HepG2 (cell line): Measurements from ENCODE around the gene SLC26A9.

Source experiments
- HCFC1 ChIP-seq: fragments of 150-350 bp; IDR thresholded peaks from 2 replicates; pipeline ENCODE4 v1.6.1; 2014; ENCODE audit warnings: low read depth, low read length
- ZC3H13 ChIP-seq: sonication (generic); formaldehyde crosslinking; IDR thresholded peaks from 2 replicates; pipeline ENCODE4 v1.8.1; 2023; ENCODE audit warnings: mild to moderate bottlenecking, missing genetic modification reagents, moderate library complexity
- ZNF282 ChIP-seq: fragments of 450-650 bp; IDR thresholded peaks from 2 replicates; pipeline ENCODE4 v1.6.1; 2018; ENCODE audit not compliant: partially characterized antibody
- TF ChIP-seq, protein P1 (sequence below): sonication (generic); formaldehyde crosslinking; IDR thresholded peaks from 2 replicates; pipeline ENCODE4 v1.5.0; 2020; ENCODE audit warnings: mild to moderate bottlenecking, missing genetic modification reagents, borderline replicate concordance
- TF ChIP-seq, protein P2 (sequence below): sonication (generic); formaldehyde crosslinking; IDR thresholded peaks from 2 replicates; pipeline ENCODE4 v1.4.0; 2020; ENCODE audit warnings: low read depth, missing genetic modification reagents

DNA sequence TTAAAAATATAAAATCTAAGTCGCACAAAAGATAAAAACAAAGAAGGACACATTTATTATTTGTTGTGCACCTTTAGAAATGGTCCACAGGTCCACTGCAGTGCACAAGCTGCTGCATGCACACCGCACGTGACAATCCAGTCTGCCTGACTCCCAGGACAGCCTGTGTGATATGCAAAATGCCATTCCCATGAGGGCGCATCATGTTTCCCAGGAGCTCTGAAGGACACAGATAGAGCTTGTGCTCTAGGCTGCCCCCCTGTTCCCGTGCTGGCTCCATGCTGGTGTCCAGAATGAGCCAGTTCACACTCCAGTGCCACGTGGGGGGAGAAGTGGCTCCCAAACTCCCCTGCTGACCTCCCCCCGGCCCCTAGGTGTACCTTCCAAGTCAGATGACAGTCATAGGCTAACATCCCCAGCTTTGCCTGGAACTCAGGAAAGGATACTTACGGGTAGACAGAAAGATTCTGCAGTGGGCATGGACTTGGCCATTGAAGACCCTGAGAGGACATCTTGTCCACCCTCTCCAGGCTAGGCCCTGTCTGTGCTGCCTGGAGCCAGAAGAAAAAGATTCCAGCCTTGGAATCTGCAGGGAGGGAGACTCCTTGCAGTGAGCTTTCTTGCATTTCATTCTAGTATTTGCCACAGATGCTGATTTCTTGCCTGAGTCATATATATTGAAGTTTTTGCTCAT, 33.6 kb upstream of the SLC26A9 start:
- no peak for TF ChIP-seq ZNF282
- TF ChIP-seq, protein P1, sequence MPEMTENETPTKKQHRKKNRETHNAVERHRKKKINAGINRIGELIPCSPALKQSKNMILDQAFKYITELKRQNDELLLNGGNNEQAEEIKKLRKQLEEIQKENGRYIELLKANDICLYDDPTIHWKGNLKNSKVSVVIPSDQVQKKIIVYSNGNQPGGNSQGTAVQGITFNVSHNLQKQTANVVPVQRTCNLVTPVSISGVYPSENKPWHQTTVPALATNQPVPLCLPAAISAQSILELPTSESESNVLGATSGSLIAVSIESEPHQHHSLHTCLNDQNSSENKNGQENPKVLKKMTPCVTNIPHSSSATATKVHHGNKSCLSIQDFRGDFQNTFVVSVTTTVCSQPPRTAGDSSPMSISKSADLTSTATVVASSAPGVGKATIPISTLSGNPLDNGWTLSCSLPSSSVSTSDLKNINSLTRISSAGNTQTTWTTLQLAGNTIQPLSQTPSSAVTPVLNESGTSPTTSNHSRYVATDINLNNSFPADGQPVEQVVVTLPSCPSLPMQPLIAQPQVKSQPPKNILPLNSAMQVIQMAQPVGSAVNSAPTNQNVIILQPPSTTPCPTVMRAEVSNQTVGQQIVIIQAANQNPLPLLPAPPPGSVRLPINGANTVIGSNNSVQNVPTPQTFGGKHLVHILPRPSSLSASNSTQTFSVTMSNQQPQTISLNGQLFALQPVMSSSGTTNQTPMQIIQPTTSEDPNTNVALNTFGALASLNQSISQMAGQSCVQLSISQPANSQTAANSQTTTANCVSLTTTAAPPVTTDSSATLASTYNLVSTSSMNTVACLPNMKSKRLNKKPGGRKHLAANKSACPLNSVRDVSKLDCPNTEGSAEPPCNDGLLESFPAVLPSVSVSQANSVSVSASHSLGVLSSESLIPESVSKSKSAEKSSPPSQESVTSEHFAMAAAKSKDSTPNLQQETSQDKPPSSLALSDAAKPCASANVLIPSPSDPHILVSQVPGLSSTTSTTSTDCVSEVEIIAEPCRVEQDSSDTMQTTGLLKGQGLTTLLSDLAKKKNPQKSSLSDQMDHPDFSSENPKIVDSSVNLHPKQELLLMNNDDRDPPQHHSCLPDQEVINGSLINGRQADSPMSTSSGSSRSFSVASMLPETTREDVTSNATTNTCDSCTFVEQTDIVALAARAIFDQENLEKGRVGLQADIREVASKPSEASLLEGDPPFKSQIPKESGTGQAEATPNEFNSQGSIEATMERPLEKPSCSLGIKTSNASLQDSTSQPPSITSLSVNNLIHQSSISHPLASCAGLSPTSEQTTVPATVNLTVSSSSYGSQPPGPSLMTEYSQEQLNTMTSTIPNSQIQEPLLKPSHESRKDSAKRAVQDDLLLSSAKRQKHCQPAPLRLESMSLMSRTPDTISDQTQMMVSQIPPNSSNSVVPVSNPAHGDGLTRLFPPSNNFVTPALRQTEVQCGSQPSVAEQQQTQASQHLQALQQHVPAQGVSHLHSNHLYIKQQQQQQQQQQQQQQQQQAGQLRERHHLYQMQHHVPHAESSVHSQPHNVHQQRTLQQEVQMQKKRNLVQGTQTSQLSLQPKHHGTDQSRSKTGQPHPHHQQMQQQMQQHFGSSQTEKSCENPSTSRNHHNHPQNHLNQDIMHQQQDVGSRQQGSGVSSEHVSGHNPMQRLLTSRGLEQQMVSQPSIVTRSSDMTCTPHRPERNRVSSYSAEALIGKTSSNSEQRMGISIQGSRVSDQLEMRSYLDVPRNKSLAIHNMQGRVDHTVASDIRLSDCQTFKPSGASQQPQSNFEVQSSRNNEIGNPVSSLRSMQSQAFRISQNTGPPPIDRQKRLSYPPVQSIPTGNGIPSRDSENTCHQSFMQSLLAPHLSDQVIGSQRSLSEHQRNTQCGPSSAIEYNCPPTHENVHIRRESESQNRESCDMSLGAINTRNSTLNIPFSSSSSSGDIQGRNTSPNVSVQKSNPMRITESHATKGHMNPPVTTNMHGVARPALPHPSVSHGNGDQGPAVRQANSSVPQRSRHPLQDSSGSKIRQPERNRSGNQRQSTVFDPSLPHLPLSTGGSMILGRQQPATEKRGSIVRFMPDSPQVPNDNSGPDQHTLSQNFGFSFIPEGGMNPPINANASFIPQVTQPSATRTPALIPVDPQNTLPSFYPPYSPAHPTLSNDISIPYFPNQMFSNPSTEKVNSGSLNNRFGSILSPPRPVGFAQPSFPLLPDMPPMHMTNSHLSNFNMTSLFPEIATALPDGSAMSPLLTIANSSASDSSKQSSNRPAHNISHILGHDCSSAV (CRISPR knock-in tag) = no peak
- TF ChIP-seq HCFC1 = no peak
- TF ChIP-seq, protein P2, sequence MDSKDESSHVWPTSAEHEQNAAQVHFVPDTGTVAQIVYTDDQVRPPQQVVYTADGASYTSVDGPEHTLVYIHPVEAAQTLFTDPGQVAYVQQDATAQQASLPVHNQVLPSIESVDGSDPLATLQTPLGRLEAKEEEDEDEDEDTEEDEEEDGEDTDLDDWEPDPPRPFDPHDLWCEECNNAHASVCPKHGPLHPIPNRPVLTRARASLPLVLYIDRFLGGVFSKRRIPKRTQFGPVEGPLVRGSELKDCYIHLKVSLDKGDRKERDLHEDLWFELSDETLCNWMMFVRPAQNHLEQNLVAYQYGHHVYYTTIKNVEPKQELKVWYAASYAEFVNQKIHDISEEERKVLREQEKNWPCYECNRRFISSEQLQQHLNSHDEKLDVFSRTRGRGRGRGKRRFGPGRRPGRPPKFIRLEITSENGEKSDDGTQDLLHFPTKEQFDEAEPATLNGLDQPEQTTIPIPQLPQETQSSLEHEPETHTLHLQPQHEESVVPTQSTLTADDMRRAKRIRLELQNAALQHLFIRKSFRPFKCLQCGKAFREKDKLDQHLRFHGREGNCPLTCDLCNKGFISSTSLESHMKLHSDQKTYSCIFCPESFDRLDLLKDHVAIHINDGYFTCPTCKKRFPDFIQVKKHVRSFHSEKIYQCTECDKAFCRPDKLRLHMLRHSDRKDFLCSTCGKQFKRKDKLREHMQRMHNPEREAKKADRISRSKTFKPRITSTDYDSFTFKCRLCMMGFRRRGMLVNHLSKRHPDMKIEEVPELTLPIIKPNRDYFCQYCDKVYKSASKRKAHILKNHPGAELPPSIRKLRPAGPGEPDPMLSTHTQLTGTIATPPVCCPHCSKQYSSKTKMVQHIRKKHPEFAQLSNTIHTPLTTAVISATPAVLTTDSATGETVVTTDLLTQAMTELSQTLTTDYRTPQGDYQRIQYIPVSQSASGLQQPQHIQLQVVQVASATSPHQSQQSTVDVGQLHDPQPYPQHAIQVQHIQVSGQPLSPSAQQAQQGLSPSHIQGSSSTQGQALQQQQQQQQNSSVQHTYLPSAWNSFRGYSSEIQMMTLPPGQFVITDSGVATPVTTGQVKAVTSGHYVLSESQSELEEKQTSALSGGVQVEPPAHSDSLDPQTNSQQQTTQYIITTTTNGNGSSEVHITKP (CRISPR knock-in tag) = no peak
- TF ChIP-seq ZC3H13 (CRISPR knock-in tag) = no peak
